H9 (cell line): ENCODE measurements around the gene CTNND1. TPM values are rescaled to one million over a fixed set of nuclear protein-coding genes. Genes with fewer than 3 reads are reported as not detected.

Experiments used
- DNase-seq: peaks from one replicate; pipeline ENCODE4 v3.0.0-alpha.2; 2017
- H2AFZ ChIP-seq: one replicate; pipeline ENCODE4 v1.6.1; 2013; ENCODE audit warnings: mild to moderate bottlenecking, low read length, control low read depth, moderate library complexity
- H2AK5ac ChIP-seq: 2 replicates; pipeline ENCODE4 v1.6.1; 2013; ENCODE audit warnings: low read length, control low read depth, mixed read lengths; ENCODE audit not compliant: insufficient read length
- H2BK120ac ChIP-seq: one replicate; pipeline ENCODE4 v1.6.1; 2013; ENCODE audit warnings: low read depth, mild to moderate bottlenecking, low read length, control low read depth, inconsistent platforms; ENCODE audit not compliant: poor library complexity, severe bottlenecking
- H2BK12ac ChIP-seq: 2 replicates; pipeline ENCODE4 v1.6.1; 2013; ENCODE audit warnings: low read length, control low read depth, mixed read lengths, low read depth; ENCODE audit not compliant: insufficient read length
- H2BK15ac ChIP-seq: 2 replicates; pipeline ENCODE4 v1.6.1; 2013; ENCODE audit warnings: low read depth, low read length, control low read depth
- H2BK20ac ChIP-seq: one replicate; pipeline ENCODE4 v1.6.1; 2013; ENCODE audit warnings: low read depth, mild to moderate bottlenecking, low read length, control low read depth, inconsistent platforms; ENCODE audit not compliant: poor library complexity, severe bottlenecking
- H2BK5ac ChIP-seq: 2 replicates; pipeline ENCODE4 v1.6.1; 2013; ENCODE audit warnings: low read length, control low read depth, mixed read lengths; ENCODE audit not compliant: insufficient read length
- H3K14ac ChIP-seq: 2 replicates; pipeline ENCODE4 v1.6.1; 2013; ENCODE audit warnings: low read length, control low read depth; ENCODE audit not compliant: insufficient read depth
- H3K18ac ChIP-seq: 2 replicates; pipeline ENCODE4 v1.6.1; 2013; ENCODE audit warnings: low read depth, mild to moderate bottlenecking, mixed read lengths, low read length, control low read depth; ENCODE audit not compliant: insufficient read length
- H3K23ac ChIP-seq: 2 replicates; pipeline ENCODE4 v1.6.1; 2013; ENCODE audit warnings: low read length, control low read depth, mixed read lengths, low read depth; ENCODE audit not compliant: insufficient read length
- H3K23me2 ChIP-seq: 2 replicates; pipeline ENCODE4 v1.6.1; 2013; ENCODE audit warnings: low read depth, mild to moderate bottlenecking, mixed read lengths, low read length, control low read depth; ENCODE audit not compliant: insufficient read length, poor library complexity, severe bottlenecking
- H3K27ac ChIP-seq: 2 replicates; pipeline ENCODE4 v1.5.1; 2013; ENCODE audit warnings: low read length, control low read depth, mixed read lengths, low read depth; ENCODE audit not compliant: insufficient read length
- H3K27me3 ChIP-seq: 2 replicates; pipeline ENCODE4 v1.6.1; 2013; ENCODE audit warnings: low read length, control low read depth, inconsistent platforms; ENCODE audit not compliant: insufficient read depth
- H3K4ac ChIP-seq: 2 replicates; pipeline ENCODE4 v1.6.1; 2013; ENCODE audit warnings: low read depth, mild to moderate bottlenecking, control low read depth, inconsistent platforms, low read length, moderate library complexity
- H3K4me1 ChIP-seq: 2 replicates; pipeline ENCODE4 v1.6.1; 2013; ENCODE audit warnings: low read length, control low read depth, inconsistent platforms; ENCODE audit not compliant: insufficient read depth
- H3K4me2 ChIP-seq: 2 replicates; pipeline ENCODE4 v1.6.1; 2013; ENCODE audit warnings: low read length, control low read depth, mixed read lengths; ENCODE audit not compliant: insufficient read length, insufficient read depth
- H3K56ac ChIP-seq: 2 replicates; pipeline ENCODE4 v1.6.1; 2013; ENCODE audit warnings: low read depth, mild to moderate bottlenecking, mixed read lengths, low read length, control low read depth; ENCODE audit not compliant: insufficient read length
- H3K79me1 ChIP-seq: 2 replicates; pipeline ENCODE4 v1.6.1; 2013; ENCODE audit warnings: low read depth, mild to moderate bottlenecking, moderate library complexity, low read length, control low read depth, inconsistent platforms; ENCODE audit not compliant: insufficient read depth, poor library complexity, severe bottlenecking
- H3K79me2 ChIP-seq: 2 replicates; pipeline ENCODE4 v1.6.1; 2013; ENCODE audit warnings: low read length, control low read depth, inconsistent platforms; ENCODE audit not compliant: insufficient read depth
- H3K9ac ChIP-seq: 2 replicates; pipeline ENCODE4 v1.6.1; 2013; ENCODE audit warnings: low read length, control low read depth, mixed read lengths; ENCODE audit not compliant: insufficient read length; ENCODE audit errors: extremely low read depth
- H3K9me3 ChIP-seq: one replicate; pipeline ENCODE4 v1.6.1; 2013; ENCODE audit warnings: low read depth, low read length, inconsistent platforms; ENCODE audit not compliant: control insufficient read depth
- H3T11ph ChIP-seq: one replicate; pipeline ENCODE4 v1.6.1; 2013; ENCODE audit warnings: mild to moderate bottlenecking, low read length, control low read depth, inconsistent platforms
- H4K20me1 ChIP-seq: one replicate; pipeline ENCODE4 v1.6.1; 2013; ENCODE audit not compliant: control insufficient read depth, insufficient read length, insufficient read depth
- H4K5ac ChIP-seq: 2 replicates; pipeline ENCODE4 v1.6.1; 2013; ENCODE audit warnings: low read depth, mild to moderate bottlenecking, mixed read lengths, low read length, control low read depth; ENCODE audit not compliant: insufficient read length
- H4K8ac ChIP-seq: replicated peaks from 2 replicates; pipeline ENCODE4 v1.6.1; 2013; ENCODE audit warnings: low read length, control low read depth, mixed read lengths, low read depth; ENCODE audit not compliant: insufficient read length
- H4K91ac ChIP-seq: 2 replicates; pipeline ENCODE4 v1.6.1; 2013; ENCODE audit warnings: low read depth, mild to moderate bottlenecking, moderate library complexity, mixed read lengths, low read length, control low read depth; ENCODE audit not compliant: insufficient read length
- H3K27ac Mint-ChIP-seq, 3 experiments: 2 replicates in 2 of 3; 3 replicates in 1 of 3; pipeline ENCODE4 v1.8.0; 2020 to 2021; ENCODE audit warnings: mixed read lengths in 3 of 3, mild to moderate bottlenecking in 1 of 3, moderate library complexity in 1 of 3
- H3K27me3 Mint-ChIP-seq: 2 replicates; pipeline ENCODE4 v1.8.0; 2021; ENCODE audit warnings: low read depth, mild to moderate bottlenecking, moderate library complexity, mixed read lengths
- H3K36me3 Mint-ChIP-seq, 3 experiments: 2 replicates in 2 of 3; 3 replicates in 1 of 3; pipeline ENCODE4 v1.8.0; 2020 to 2021; ENCODE audit warnings: low read depth in 3 of 3, mixed read lengths in 3 of 3; ENCODE audit not compliant: insufficient read depth in 1 of 3
- H3K4me1 Mint-ChIP-seq, 2 experiments: 2 replicates each; pipeline ENCODE4 v1.8.0; 2020; ENCODE audit warnings: mixed read lengths in 2 of 2
- H3K4me3 Mint-ChIP-seq, 2 experiments: 2 replicates in 1 of 2; 3 replicates in 1 of 2; pipeline ENCODE4 v1.8.0; 2020 to 2021; ENCODE audit warnings: mild to moderate bottlenecking in 2 of 2, mixed read lengths in 2 of 2, moderate library complexity in 1 of 2
- H3K9me3 Mint-ChIP-seq, 2 experiments: 2 replicates in 1 of 2; 3 replicates in 1 of 2; pipeline ENCODE4 v1.8.0; 2020; ENCODE audit warnings: mild to moderate bottlenecking in 2 of 2, mixed read lengths in 2 of 2, moderate library complexity in 1 of 2
- WGBS: extraction: QIAGEN DNeasy Blood & Tissue Kit; methylation state at CpG from one replicate; pipeline ENCODE4 v1.1.7; 2013; ENCODE audit warnings: missing lambda C conversion rate, low lambda C conversion rate, mixed read lengths; ENCODE audit not compliant: insufficient read length; ENCODE audit errors: extremely low coverage; 5-methylcytosine and 5-hydroxymethylcytosine counted together
- total RNA-seq: library from RNA; stranded (reverse); gene quantifications from 2 replicates; pipeline ENCODE4 v1.2.1, GENCODE V29; 2021
- TF ChIP-seq, protein P1 (sequence below): fragments of 200-600 bp; sonication (generic); conservative IDR thresholded peaks from 3 replicates; pipeline ENCODE4 v1.8.0; 2021; ENCODE audit warnings: antibody characterized with exemption, mild to moderate bottlenecking

Gene CTNND1
- total RNA-seq, 1 experiment from 2014 or later: 164 TPM

DNA sequence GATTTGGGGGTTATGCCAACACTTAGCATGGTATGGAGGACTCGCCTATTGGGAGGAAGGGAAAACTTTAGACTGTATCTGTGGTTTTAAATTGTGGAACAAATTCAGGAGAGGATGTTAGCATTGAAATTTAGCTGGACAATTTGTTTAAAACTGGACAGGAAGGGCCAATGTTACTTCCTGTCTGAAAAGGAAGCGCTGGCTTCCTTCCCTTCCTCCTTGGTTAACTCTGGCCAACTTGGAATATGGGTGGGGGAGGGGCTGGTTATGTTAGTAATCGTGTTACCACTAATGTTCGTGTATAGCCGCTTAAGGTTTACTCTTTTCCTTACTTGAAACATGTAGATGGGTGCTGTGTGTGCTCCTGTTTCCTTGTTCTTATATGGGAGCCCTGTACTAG, 13.9 kb downstream of the CTNND1 start:
- Histone ChIP-seq H3K4me1 (peaks cover 24% of the 10 kb centered on the region; the same call in 1 of the 2 replicates), H2BK15ac (no peak overlapping the region), H2BK12ac (no peak overlapping the region), H3K4ac (no peak overlapping the region), H3K9ac (no peak overlapping the region), H3K79me1 (peaks cover 10% of the 10 kb centered on the region), H3K9me3 (no peaks in the 10 kb centered on the region), H3K56ac (no peak overlapping the region), H3K23ac (no peak overlapping the region), H2BK20ac (no peak overlapping the region), H3K27ac (peak overlapping the region; percentile 97), H2AFZ (no peak overlapping the region), H2AK5ac (peak overlapping the region; percentile 69), H3K4me2 (peak overlapping the region; percentile 20), H3K23me2 (no peaks in the 10 kb centered on the region), H4K8ac (no peak overlapping the region), H3K27me3 (no peaks in the 10 kb centered on the region), H3K79me2 (peaks cover 51% of the 10 kb centered on the region; the same call in 1 of the 2 replicates), H2BK120ac (peak overlapping the region; percentile 44), H3T11ph (peak overlapping the region; percentile 1), H3K14ac (no peak overlapping the region), H4K91ac (no peak overlapping the region), H3K18ac (no peak overlapping the region), H2BK5ac (no peak overlapping the region), H4K20me1 (no peaks in the 10 kb centered on the region), H4K5ac (no peak overlapping the region)
- Mint-ChIP-seq H3K27ac (peak overlapping the region; percentile 85 to 99 (median 86)), H3K36me3 (peaks cover 0 to 3% (median 2%) of the 10 kb centered on the region in 3 experiments; a peak in 2 of 7 replicates), H3K27me3 (no peaks in the 10 kb centered on the region), H3K4me3 (peak overlapping the region in 1 of 2 experiments; percentile 71; a peak in 3 of 5 replicates), H3K4me1 (peaks cover 71 to 72% of the 10 kb centered on the region in 2 experiments), H3K9me3 (no peaks in the 10 kb centered on the region)
- no CpG with 5 or more reads among the region's 5 CpGs for WGBS
- TF ChIP-seq, protein P1, sequence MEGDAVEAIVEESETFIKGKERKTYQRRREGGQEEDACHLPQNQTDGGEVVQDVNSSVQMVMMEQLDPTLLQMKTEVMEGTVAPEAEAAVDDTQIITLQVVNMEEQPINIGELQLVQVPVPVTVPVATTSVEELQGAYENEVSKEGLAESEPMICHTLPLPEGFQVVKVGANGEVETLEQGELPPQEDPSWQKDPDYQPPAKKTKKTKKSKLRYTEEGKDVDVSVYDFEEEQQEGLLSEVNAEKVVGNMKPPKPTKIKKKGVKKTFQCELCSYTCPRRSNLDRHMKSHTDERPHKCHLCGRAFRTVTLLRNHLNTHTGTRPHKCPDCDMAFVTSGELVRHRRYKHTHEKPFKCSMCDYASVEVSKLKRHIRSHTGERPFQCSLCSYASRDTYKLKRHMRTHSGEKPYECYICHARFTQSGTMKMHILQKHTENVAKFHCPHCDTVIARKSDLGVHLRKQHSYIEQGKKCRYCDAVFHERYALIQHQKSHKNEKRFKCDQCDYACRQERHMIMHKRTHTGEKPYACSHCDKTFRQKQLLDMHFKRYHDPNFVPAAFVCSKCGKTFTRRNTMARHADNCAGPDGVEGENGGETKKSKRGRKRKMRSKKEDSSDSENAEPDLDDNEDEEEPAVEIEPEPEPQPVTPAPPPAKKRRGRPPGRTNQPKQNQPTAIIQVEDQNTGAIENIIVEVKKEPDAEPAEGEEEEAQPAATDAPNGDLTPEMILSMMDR: no peak
- DNase-seq: no peak
